ENCODE results near the gene LST1.

LST1 gene

DNA sequence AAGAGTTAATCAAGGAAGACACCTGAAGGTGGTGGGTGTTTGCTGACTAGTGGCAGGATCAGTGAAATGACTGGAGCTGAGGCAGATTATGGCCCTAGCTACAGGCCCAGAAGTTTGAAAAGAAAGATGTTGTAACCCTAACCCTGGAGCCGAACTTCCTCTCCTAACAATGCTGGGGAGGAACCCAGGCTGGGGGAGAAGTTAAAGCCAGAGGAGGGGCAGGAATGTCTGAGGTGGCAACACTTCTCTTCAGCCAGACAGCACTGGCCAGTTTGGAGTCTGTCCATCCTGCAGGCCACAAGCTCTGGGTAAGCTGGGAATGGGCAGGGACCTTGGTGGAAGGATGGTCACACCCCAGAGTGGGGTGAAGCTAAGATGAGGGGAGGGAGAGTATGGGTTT, at the start of gene LST1:
Gene LST1 (plus strand): TSS at position 270 of the 400 bp plus-strand sequence. CDS start 1,023 bp downstream, outside the sequence.
- DNase-seq = no peak

DNA sequence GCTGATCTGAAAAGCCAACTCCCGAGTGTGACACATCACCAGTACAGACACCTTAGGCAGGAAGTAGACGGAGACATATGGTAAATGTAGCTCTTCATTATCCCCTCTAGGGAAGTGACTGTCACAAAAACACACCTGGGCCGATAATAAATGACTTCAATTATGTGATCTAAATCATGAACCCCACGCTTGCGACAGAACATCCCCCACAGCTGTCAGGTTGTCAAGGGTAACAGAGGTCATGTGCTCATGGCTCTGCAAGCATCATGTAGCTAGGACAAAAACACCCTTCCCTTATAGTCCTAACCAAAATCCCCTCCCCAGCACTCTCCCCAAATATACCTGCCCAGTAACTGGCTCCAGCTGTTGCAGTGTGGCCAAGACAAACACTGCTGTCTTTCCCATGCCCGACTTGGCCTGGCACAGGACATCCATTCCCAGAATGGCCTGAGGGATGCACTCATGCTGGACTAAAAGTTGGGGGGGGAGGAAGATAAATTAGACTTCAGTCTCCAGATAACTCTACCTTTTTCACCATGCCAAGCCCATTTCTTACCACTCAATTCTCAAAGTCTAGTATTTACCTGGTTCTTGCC, 47.2 kb upstream of the LST1 start:
- no peak for DNase-seq

DNA sequence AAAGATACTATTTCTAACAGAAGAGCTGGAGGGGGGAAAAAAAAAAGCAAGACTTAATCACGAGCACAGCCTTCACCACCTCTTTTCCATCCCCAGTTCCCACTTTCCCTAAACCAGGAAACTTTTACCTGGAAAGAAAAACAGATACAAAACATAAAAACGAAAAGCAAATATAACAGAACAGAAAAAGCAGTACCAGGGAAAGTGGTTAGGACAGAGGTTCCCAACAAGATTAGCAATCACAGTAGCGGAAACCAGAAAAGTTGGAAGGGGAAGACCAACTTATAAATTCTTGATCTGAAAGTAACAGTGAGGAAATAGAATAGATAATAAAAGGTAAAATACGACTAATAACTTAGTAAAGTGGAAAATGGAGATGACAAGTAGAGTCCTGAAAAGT, 45.4 kb upstream of the LST1 start:
- DNase-seq = no peak

DNA sequence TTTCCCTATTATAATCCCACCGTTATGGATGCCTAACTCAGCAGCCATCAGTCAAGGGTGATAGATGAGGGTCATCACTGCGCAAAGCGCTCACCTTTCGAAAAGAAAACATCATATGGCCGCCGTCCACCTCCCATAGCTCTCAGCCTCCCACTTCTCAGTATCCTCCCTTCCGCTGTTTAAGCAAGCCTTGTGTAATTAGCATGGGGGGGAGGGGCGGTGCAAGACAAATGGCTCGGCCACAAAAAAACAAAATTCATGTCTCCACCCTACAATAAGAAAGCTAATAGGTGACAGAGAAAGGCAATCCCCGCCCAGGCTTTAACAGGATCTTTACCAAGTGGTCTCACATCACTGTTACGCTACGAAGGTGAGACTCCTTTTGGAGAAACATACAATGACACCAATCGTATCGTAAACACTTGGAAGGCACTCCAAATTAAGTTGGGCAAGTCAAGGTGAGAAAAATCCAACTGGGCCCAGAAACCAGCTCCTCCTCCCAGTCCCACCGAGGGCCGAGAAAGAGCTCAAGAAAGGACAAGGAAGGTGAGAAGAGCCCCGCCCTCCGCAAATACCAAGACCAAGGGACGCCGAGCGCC, 44.9 kb upstream of the LST1 start:
- DNase-seq = peak; percentile 78

DNA sequence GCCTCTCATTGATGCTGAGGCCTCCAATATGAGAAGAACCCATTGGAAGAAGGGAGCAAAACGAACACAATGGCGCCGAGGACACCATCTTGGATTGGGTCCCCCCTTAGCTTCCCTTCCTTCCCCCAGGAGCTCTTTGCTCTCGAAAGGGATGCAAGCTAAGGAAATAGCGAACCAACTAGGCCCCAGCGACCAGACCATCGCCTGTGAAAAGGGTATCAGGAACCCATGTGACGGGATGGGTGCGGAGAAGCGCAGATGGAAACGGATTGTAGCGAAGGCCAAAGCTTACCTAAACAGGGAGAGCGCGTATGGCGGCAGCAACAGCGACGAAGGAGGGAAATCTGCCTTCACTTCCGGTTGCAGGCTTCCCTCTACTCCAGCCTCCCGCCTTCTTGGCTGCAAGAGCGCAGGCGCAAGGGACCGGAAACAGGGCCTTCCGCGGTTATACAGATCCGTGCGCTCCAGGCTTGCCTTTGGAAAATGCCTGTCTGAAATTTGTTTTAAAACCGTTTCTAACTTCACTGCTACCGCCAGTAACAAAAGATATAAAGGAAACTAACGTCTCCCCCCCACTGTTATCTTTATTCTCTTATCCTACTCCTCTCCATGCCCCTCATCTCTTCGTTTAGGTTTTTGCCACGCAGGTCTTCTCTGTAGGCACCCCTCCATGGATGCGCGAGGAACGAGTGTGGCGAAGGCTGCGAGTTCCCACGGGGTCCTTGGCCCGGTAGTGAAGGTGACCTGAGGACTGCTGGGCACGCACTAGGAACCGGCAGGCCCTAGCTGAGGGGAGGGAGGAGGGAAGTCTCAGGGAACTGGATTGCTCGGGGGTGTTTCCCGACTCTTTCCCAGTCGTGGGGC, 44.2 kb upstream of the LST1 start, which contains the start of gene DDX39B:
Gene DDX39B (minus strand): TSS at position 346 of the 864 bp plus-strand sequence. CDS start 1,471 bp downstream, outside the sequence.
- peak; percentile 94 for DNase-seq

DNA sequence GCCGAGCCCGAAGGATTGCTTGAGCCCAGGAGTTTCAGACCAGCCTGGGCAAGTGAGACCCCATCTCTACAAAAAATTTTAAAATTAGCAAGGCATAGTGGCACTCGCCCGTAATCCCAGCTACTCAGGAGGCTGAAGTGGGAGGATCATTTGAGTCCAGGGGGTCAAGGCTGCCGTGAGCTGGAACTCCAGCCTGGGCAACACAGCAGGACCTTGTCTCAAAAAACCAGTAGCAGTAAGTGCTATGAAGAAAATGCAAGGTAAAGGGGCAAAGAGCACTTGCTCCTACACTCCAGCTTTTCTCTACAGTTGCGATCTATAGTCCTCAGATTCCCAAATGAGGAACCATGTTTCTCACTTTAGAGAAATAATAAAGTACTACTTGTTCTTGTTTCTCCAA, 42.4 kb upstream of the LST1 start:
- no peak for DNase-seq

DNA sequence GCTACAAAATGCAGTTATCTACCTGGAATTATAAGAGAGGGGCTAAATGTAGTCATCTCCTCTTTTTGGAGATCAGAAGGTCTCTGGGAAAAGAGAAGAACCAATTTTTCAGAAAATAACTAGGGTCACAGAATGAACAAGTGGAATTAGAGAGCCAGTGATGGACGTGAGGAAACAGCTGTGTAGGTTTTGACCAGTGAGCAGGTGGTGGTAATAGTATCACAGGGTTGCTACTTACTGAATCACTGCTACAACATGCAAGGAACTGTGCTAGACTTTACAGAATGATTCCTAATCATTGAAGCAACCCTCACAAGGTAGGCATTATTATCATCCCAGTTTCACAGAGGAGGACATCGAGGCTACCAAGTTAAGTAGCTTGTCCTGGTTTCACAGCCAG, 41.4 kb upstream of the LST1 start:
- no peak for DNase-seq

DNA sequence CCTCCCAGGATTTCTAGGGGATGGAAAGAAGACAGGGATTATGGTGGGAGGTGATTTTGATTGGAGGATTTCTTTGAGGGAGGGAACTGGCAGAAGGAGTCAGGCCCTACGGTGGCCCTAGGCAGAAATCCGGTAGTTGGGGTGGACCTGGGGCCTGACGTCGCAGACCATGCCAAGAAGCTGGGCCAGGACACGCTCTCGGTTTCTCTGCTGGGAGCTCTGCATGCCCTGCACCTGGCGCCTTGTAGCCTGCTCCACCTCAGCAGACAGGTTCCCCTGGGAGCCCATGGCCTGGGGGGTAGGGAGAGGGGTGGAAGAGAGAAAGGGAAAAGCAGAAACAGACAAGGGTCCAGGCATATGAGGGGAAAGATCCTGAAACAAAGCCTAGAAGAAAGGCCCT, 40.8 kb upstream of the LST1 start:
- no peak for DNase-seq

DNA sequence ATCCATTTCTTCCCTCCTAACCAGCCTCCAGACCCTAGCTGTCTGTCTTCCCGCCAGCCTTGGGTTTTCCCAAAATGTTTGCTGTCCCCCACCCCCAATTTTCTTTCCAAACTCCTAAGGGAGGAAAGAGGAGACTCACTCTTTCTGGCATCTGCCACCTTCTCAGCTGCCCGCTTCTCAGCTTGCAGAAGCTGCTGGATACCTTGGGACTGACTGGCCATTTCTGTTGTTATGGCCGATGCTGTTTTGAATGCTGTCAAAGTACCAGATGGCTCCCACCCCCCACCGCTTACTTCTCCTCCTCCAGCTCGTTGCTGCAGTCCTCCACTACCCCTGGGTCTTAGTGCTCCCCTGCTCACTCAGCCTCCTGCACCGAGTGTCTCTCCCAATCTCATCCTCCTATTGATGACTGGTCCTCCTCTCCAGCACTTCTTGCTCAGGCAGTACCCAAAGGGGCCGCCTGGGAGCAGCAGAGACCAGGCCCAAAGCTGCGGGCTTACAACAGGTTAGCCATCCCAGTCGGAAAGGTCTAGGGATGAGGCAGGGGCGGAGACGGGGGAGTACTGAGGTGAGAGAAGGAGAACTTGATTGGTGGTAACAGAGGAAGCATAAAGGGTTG, 39.6 kb upstream of the LST1 start, which contains the start of gene ATP6V1G2:
Gene ATP6V1G2 (minus strand): TSS at position 270 of the 619 bp plus-strand sequence. CDS start 49 bp downstream, at position 221.
- DNase-seq = peak; percentile 94

DNA sequence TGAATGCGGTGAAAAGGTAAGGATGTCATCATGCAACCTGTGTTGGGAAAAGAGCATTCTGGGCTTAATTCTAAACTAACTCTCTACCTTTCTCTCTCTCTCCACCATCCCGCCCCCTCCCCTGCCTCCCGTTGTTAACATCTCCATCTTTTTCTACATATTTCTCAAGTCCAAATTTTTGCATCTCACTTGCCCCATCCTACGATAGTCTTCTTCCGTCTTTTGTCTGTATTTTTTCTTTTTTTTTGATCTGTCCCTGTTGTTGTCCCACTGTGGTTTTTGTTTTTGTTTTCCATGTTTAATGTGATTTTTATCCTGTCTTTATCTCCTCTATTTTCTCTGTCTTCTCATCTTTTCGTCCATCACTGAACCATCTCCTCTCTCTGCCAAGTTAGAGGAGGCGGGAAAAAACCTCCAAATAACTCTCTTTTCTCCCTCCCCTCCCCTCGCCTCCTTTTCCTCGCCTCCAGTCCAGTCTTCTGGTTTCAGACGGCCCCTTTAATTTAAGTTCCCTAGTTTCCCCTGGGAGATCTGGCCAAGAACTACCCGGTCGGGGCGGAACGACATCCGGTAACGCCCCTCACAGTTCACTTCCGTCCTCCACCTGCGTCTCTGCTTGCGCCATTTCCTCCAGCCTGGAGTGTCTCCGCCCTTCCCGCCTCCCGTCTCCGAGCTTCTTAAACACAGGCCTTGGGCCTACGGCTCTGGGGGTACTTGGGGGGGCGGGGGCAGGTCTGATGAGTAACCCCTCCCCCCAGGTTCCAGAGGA, 38.9 kb upstream of the LST1 start, which contains the start of gene NFKBIL1:
Gene NFKBIL1 (plus strand): TSS at position 651 of the 769 bp plus-strand sequence. CDS start 87 bp downstream, at position 738.
- peak; percentile 96 for DNase-seq

DNA sequence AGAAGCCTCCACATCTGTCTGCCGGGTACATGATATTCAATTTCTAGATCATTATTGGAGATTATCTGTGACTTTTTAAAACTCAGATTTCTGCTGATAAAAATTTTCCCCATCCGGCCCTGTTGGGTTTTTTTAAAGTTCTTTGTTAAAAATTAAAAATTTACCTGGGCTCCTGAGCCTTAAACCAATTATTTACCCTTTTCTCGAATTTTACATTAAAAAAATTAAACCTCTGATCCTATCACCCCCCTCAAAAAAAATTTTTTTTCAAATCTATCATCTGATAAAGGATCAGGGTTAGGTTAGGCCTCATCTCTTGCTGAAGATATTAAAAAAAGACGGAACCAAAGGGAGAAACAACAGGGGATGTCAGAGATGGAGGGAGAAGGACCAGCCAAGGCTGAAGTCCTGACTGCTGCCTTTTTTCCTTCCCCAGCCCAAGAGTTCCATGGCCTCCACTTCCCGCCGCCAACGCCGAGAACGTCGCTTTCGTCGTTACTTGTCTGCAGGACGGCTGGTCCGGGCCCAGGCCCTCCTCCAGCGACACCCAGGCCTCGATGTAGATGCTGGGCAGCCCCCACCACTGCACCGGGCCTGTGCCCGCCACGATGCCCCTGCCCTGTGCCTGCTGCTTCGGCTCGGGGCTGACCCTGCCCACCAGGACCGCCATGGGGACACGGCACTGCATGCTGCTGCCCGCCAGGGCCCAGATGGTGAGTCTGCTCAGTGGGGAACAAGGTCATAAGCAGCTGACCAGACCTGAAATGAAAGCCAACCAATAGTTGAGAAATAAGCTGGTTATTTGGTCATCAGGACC, 38.1 kb upstream of the LST1 start:
- no peak for DNase-seq

DNA sequence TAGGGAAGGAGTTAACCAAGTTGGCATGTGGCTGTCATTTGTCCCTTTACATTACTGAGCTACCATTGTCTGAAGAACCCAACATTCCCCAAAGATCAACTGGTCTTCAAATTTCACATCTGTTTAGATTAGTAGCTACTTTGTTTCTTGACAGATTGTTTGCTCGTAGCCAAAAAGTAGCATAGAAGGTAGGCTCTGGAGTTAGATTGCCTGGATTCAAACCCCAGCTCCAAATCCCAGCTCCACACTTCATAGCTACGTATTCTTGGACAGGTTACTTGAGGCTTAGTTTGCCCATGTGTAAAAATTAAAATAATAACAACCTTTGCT, 37.6 kb upstream of the LST1 start:
- DNase-seq = no peak

DNA sequence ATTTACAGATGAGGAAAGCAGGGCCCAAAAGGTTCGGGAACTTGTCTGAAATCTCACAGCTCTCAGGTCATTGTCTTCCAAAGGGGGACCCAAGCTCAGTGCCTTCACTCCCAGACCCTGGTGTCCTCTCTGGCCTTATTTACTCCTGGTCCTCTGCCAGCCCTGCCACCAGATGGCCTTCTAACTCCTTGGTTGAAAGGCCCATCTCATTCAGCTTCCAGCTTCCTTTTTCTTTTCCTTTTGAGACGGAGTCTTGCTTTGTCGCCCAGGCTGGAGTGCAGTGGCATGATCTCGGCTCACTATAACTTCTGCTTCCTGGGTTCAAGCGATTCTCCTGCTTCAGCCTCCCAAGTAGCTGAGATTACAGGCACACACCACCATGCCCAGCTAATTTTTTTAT, 34.7 kb upstream of the LST1 start:
- peak; percentile 74 for DNase-seq

DNA sequence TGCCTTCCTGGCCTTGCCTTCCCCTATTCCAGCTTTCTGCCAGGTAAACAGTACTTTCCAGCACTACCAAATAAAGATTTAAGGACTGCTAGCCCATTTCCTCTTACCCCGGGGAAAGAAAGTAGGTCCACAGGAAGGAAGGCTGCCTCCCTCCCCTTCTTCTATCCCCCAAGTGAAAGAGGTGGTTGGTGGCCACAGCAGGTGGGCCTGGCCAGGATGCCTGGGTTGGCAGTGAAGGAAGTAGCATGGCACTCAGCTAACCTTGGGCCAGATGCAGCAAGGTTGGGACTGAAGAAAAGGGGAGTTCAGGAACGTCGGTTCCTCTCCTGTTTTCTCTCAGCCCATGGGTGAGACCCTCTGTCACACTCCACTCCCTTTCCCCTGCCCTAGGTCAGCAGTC, 29.8 kb upstream of the LST1 start:
- no peak for DNase-seq

DNA sequence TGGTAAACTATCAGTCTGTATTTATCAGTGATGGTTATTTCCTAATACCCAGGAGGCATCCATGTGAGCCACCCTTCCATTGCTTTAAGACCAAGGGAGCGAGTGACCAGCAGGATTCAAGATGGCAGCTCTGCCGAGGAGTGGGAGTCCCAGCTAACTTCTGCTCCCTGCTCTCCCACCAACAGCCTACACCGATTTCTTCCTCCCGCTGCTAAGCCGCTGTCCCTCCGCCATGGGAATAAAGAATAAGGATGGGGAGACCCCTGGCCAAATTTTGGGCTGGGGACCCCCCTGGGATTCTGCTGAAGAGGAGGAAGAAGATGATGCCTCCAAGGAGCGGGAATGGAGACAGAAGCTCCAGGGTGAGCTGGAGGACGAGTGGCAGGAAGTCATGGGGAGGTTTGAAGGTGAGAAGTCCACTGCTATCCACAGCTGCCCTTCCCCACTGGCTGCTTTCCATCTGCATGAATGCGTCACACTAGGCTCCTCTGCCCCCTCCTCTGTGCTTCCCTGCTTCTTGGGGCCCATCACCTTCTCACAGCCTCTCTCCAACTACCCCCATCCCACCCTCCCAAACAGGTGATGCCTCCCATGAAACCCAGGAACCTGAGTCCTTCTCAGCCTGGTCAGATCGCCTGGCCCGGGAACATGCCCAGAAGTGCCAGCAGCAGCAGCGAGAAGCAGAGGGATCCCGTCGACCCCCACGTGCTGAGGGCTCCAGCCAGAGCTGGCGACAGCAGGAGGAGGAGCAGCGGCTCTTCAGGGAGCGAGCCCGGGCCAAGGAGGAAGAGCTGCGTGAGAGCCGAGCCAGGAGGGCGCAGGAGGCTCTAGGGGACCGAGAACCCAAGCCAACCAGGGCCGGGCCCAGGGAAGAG, 28.4 kb upstream of the LST1 start:
- no peak for DNase-seq

DNA sequence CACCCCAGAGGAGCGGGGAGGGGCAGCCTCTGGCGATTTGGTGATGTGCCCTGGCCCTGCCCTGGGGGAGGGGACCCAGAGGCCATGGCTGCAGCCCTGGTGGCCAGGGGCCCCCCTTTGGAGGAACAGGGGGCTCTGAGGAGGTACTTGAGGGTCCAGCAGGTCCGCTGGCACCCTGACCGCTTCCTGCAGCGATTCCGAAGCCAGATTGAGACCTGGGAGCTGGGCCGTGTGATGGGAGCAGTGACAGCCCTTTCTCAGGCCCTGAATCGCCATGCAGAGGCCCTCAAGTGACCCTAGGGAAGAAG, 27.8 kb upstream of the LST1 start:
- DNase-seq = no peak

DNA sequence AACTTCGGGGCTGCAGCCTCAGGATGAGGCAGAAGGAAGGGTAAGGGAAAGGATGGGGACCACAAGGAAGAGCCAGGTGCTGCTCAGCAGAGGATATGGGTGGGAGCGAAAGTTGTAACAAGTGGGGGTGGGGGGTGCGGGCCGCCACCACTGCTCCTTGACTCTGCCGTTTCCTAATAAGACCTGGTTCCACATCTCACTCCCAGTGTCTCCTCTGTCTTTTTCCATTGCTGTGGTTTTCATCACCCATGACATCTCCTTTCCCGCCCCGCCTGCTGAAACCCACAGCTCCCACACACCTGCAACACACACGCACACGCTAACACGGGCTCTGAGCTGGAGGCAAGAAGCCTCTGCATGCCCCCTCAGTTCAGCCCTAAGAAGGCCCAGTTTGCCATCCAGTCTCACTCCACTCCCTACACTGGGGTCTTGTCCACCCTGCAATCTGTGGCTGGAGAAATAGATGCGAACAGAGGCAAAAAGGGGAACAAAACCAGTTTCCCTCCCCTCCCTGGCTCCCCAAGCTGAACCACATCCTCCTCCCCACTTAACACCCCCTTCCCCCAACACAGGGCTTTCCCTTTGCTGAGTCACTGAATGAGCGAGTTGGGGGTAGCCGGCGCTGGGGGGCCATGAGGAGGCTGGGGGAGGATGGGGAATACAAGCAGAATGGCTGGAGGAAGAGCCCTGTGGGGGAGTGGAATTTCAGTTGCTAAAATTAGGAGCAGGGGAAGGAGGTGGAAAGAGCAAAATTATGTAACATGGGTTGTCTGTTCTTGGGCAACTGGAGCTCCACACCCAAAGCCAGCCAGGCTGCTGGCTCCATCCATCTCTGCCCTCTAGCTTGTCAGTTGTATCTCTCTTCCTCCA, 27.2 kb upstream of the LST1 start:
- peak; percentile 87 for DNase-seq

DNA sequence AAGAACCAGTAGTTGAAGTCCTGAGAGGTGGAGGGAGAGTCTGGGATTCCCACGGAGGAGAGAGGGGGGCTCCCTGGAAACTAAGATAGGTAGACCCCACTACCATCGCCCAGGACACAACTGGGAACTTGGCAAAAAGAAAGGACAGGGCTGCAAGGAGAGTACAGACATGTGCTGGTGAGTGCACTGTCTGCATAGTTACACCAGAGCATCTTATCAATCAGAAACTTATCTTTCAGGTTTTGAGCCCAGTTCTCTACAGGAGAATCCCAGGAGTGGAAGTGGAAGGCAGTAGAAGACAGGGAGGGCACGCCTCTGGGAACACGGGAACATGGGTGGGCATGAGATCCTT, 26.5 kb upstream of the LST1 start:
- DNase-seq = no peak

DNA sequence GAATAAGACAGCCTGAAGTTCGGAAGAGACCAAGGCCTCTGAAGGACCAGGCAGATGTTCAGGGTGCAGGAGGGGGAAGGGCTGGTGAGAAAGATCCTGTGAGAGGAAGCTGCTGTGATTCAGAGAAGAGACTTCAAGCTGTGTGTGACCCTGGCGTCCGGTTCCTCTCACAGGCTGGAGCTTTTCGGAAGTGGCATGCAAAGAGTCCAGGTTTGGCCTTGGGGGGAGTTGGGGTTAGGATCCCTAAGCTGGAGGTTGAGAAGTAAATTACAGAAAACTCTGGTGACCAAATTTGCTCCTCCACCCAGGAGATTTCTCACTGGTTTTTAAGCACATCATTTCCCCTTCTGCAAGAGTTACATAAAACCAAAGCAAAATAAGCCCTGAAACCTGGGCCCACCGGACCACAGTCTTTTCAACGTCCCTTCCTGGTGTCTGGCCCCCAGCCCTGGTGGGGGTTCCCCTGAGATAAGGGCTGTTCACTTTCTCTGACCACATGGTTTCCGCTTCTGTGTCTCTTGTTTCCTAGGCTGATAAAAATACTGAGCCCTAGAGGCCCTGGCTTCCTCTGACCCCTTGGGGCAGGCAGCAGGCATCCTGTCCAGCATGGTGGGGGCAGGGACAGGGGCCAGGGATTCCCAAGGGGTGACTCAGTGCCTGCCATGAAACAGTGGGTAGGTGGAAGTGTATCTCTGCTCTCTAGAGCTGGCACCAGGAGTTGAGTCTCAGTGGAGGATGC, 25.9 kb upstream of the LST1 start:
- peak; percentile 74 for DNase-seq

All from stimulated activated CD4-positive, alpha-beta T cell treated with anti-CD3 and anti-CD28 coated beads, Interleukin-15, amount 100 ng/mL, for 24 hours (primary cell).